ENCODE data around the gene ADK.
A peak's percentile ranks its signal among the peaks of the same experiment; 100 is the strongest.
"Not testable (repeated sequence)": the region's sequence is repeated elsewhere in the genome, so short reads cannot be mapped to it uniquely, and the experiment has no call there.

Gene ADK

DNA sequence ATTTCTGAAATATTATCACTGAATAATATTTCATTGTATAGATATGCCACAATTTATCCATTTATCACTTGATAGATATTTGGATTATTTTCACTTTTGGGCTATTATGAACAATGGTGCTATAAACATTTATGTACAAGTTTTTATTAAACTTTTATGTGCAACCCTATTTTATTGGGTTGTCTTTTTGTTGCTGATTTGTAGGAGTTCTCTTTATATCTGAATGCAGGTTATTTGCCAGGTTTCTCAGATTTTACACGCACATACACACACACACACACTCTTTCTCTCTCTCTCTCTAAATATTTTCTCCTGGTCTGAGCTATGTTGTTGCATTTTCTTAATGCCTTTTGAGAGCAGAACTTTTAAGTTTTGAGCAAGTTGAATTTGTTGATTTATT is 36.2 kb downstream of the ADK start:
- DNase-seq, result no peak

DNA sequence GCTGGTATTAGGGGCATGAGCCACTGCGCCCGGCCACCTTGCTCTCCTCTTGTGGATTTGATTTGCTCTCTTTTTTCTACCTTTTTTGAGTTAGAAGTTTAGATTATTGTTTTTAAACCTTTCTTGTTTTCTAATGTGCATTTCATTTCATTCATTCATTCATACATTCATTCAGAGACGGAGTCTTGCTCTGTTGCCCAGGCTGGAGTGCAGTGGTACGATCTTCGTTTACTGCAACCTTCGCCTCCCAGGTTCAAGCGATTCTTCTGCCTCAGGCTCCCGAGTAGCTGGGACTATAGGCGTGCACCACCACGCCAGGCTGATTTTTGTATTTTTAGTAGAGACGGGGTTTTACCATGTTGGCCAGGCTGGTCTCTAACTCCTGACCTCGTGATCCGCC is 37.6 kb downstream of the ADK start:
- DNase-seq, result not testable (repeated sequence)

DNA sequence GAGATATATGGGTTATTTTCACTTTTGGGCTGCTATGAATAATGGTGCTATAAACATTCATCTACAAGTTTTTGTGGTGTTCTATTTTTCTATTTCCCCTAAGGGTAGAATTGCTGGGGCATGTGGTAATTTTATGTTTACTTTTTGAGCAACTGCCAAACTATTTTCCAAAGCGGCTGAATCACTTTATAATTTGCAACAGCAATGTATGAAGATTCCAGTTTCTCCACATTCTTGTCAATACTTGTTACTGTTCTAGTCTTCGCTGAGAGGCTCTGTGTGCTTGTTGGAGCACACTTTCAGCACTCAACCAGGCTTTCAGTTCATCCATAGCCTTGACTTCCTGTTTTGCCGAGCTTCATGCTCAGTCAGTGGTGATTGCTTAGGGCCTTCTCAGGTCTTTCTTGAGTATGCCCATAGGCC is 39.0 kb downstream of the ADK start:
- DNase-seq, result no peak

DNA sequence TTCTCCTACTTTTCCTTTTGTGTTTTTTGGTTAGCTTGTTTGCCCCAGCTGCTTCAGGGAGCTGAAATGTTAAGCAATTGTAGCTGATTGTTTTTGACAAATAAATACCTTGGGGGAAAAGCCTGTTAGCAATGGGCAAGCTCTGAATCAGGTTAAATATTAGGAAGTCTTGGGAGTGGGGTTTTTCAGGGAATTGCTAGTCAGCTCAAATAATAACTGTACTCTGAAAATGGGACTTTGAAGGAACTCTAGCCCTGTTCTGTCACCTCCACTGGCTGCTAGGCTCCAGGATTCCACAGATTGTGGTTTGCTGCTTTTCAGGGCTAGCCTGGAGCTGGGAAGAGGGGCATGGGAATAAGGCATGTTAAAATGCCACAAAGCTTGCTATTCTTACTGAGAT is 39.5 kb downstream of the ADK start:
- no peak for DNase-seq

DNA sequence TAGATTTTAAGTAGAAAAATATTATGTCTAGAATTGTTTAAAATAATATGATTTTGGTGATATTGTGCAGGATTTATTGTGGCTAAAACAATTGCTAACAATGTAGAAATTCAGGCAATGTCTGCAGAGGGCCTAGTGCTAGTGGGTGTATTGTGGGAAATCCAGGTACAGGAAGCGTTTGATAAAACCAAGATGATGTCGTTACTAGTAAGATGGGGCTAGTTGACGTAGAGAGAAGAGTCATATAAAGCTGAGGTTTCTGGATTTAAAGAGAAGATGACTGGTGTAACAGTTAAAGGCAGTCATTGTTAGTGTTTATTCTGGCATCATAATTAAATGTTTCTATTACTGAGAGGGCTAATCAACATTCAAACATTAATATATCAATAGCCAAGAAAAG is 43.5 kb downstream of the ADK start:
- DNase-seq, result no peak

DNA sequence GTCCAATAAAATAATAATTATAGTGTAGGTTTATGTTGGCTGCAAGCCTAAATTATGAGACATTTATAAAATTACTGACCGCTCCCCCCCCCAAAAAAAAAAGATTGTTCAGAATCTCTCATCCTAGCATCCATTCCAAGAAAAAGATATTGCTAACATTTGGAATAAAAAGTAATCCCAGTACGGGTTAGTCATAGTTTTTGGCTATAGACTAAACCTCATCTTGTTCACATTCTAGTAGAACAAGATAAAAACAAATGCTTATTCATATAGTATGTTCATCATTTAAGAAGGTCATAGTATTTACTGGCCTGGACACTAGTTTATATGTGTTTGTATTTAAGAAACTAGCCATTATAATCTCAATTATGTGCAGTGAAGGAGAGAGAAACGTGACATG is 44.0 kb downstream of the ADK start:
- DNase-seq, result no peak

DNA sequence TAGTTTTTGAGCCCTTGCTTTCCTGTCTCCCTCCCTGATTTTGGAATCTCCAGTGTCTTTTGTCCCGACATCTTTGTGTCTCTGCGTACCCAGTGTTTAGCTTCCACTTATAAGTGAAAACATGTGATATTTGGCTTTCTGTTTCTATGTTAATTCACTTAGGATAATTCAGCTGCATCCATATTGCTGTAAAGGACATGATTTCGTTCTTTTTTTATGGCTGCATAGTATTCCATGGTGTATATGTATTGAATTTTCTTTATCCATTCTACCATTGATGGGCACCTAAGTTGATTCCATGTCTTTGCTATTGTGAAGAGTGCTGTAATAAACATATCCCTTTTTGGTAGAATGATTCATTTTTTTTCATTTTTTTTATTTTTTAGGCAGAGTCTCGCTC is 48.3 kb downstream of the ADK start:
- DNase-seq, result no peak

DNA sequence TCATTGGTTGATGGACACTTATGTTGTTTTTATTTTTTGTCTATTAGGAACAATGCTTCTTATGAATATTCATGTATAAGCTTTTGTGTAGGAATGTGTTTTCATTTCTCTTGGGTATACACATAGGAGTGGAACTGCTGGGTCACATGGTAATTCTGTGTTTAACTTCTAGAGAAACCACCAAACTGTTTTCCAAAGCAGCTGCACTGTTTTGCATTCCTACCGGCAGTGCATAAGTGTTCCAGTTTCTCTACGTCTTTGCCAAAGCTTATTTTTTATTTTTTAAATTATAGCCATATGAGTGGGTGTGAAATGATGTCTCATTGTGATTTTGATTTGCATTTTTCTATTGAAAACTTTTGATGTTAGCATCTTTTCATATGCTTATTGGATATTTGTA is 51.3 kb downstream of the ADK start:
- no peak for DNase-seq

DNA sequence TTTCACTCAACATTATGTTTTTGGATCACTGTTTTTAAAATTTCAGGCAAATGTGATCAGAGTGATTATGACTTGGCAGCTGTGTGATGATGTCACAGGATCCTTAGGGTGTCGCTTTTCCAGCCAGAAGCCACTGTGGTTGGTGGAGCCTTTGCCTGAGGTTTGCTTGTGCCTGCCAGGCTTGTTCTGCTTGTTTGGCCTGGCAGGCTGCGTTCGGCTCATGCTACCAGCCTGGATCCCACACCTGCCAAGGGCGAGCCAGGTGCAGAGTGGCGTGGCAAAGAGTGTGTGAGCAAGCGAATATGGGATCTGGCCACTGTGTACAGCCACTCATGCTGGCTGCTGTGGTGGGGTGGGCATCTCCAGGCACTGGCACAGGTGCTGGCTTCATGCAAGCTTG is 55.7 kb downstream of the ADK start:
- no peak for DNase-seq

DNA sequence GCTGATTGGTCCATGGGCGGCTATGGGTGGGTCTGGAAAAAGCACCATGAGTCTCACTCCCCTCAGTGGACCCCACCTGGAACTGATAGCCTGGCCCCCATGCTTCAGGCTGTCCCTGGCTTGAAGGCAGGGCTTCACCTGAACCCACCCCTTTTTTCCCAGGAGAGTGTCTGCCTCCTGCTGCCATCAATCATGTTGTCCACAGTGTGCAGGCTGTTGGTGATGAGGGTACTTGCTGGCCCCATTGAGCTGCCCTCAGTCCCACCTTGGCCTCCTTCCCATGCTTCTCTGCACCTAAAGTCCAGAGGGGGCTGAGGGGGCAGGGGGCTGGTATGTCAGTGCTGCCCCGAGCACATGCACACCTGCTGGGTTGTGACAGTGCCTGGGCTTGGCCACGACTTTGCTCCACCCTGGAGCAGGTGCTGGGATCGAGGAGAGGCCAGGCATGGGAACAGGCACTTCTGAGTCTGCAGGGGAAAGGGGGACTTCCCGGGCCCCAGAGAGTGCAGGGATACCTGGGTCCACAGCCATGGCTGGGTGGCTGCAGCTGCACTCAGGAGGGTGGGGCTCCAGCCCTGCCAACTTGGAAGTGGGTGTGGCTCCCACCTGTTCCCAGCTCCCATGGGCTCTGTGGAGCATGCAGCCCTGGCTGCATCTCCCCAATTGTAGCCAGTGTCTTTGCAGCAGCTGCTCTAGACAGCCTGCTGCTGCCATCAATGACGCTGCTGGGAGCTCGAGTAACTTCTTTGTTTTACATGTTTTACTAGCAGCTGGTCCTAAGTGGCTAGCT is 56.9 kb downstream of the ADK start:
- DNase-seq, result no peak

DNA sequence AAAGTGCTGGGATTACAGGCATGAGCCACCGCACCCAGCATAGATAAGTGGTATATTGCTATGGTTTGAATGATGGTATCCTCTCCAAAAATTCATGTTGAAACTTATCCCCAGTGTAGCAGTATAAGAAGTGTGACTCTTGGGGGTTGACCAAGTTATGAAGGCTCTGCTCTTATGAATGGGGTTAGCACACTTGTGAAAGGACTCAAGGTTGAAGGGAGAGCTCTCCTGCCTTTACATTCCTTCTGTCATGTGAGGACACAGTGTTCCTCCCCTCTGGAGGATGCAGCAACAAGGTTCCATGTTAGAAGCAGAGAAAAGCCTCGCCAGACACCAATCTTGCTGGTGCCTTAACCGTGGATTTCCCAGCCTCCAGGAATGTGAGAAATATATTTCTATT is 58.0 kb downstream of the ADK start:
- DNase-seq, result no peak

DNA sequence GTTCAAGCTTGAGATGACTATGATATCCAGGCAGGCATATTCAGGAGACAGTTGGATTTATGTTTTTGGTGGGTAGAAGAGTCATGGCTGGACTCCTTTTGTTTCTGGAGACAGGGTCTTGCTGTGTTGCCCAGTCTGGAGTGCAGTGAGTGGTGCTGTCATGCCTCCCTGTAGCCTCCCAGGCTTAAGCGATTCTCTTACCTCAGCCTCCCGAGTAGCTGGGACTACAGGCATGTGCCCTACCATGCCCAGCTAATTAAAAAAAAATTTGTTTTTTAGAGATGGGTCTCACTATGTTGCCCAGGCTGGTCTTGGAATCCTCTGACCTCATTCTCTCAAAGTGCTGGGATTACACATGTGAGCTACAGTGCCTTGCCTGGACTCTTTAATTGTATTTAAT is 62.0 kb downstream of the ADK start:
- no peak for DNase-seq

DNA sequence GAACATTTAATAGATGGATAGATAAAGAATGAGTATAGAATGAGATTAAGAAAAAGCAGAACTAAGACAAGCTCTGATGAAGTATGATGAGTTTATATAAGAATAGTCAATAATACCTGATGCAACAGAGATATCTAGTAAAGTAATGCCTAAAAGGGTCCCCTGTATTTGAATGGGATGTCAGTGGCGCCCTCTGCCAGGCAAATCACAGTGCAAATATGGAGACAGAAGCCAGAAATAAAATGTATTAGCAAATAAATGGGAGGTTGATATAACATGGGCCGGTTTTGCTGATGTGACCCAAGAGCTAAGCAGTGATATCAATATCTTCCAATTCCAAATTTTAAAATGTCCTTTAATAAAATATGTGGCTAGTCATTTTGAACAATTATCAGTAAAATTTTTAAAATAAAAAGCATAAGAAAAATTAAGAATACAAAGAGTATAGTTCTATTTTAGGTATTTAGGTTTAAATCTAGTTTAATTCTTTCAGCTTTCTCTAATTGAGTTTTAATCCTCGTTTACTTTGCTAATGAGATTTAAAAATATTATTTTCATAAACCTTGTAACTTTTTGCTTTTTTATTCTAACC is 62.6 kb downstream of the ADK start:
- DNase-seq, result peak; percentile 36

DNA sequence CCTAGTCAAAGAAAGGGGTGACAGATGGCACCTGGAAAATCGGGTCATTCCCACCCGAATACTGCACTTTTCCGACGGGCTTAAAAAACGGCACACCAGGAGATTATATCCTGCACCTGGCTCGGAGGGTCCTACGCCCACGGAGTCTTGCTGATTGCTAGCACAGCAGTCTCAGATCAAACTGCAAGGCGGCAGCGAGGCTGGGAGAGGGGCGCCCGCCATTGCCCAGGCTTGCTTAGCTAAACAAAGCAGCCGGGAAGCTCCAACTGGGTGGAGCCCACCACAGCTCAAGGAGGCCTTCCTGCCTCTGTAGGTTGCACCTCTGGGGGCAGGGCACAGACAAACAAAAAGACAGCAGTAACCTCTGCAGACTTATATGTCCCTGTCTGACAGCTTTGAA is 66.1 kb downstream of the ADK start:
- not testable (repeated sequence) for DNase-seq

DNA sequence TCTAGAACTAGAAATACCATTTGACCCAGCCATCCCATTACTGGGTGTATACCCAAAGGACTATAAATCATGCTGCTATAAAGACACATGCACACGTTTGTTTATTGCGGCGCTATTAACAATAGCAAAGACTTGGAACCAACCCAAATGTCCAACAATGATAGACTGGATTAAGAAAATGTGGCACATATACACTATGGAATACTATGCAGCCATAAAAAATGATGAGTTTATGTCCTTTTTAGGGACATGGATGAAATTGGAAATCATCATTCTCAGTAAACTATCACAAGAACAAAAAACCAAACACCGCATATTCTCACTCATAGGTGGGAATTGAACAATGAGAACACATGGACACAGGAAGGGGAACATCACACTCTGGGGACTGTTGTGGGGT is 71.4 kb downstream of the ADK start:
- DNase-seq, result not testable (repeated sequence)

DNA sequence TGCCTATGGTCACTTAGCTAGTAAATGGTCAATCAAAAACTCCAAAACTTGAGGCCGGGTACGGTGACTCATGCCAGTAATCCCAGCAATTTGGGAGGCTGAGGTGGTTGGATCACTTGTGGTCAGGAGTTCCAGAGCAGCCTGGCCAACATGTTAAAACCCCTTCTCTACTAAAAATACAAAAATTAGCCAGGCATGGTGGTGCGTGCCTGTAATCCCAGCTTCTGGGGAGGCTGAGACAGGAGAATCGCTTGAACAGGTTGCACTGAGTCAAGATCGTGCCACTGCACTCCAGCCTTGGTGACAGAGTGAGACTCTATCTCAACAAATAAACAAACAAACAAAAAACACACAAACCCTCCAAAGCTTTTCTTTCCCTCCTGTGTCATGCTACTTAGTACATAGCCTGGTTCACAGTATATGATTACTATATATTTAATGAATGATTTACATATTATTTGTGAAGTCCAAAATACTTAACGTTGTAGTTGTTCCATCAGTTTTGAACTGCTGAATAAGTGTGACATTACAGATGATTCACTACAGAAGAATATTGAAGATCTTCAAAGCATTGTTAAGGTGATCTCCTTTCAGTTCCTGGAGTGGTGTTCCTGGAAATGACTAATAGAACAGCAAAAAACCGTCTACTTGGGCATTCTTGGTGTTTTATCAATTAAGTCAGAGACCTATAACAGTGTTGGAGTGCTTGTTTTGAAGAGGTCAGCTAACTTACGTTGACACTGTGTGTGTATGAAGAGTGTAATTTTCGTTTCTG is 72.9 kb downstream of the ADK start:
- no peak for DNase-seq

DNA sequence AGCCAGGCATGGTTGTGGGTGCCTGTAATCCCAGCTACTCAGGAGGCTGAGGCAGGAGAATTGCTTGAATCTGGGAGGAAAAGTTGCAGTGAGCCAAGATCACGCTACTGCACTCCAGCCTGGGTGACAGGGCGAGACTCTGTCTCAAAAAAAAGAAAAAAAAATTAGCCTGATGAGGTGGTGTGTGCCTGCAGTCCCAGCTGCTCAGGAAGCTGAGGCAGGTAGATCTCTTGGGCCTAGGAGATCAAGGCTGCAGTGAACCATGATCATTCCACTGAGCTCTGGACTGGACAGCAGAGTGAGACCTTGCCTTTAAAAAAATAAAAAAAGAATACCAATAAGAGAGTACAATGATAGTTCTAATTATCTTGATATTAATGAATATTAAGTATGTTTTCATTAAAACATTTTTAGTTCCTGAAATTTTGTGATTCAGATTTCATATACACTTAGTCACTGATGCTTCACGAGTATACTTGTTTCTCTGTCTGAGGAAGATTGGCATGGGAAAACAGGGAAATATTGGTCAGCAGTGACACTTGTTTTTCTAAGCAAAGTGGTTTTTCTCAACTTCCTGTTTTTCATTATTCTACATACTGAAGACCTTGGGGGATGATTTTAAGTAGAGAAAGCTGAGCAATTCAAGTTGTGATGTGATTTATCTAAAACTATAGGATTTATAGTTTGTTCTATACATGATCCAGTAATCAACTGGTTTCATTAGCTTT is 76.8 kb downstream of the ADK start:
- DNase-seq, result no peak

DNA sequence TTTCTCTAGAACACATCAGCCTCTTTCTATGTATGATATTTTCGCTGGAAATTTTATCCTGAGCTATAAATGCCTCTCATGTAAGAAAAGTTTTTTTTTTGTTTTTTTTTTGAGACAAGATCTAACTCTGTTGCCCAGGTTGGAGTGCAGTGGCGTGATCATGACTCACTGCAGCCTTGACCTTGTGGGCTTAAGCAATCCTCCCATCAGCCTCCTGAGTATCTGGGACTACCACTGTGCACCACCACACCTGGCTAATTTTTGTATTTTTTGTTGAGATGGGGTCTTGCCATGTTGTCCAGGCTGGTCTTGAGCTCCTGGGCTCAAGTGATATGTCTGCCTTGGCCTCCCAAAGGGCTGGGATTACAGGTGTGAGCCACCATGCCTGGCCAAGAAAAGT is 80.4 kb downstream of the ADK start:
- DNase-seq, result no peak

DNA sequence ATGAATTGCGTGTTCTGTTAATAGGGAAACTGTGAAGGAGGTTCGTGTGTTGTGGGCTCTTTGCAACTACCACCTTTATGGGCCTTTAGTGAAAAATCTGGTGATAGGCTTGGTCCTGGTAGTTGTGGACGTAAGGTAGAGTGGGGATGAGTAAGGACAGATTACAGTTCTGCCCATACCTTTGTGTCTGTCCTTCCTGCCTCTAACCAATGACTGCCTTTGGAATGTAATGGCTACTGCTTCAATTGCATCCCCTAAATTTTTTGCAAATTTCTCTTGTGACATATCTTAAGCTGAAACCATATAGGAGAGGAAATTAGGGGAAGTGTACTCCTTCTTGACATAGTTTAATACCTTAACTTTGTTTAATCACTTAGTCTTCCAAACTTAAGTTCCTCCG is 82.3 kb downstream of the ADK start:
- no peak for DNase-seq

DNA sequence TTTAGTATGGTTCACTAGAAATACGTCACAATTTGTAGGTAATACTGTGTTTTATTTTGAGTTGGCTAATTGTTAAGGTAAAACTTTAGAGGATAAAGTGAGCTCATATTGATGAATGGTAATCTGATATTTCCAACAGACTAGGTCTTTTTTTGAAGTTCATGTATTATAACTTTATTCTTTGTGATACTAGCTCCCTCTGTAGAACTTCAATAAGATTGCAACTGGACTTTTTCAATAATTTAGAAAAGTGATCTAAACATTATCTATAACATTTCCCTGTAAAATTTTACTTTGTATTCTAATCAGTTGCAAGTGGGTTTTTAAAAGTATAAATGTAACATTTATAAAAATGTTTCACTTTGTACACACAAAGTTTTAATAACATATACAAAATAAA is 83.5 kb downstream of the ADK start:
- DNase-seq, result no peak

DNA sequence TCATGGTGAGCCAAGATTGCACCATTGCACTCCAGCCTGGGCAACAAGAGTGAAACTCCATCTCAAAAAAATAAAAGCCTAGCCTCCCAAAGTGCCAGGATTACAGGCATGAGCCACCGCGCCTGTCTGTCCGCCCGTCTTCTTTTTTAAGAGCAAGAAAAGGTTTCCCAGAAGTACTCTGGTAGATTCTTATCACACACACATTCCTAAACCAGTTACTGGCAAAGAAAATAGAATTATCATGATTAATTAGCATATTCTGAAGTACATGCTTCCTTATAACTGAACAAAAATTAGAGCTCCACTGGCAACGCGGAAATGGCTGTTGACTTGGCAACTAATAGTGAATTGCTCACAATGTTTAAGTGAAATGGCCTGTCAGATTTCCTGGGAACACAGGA is 87.0 kb downstream of the ADK start:
- DNase-seq, result no peak

DNA sequence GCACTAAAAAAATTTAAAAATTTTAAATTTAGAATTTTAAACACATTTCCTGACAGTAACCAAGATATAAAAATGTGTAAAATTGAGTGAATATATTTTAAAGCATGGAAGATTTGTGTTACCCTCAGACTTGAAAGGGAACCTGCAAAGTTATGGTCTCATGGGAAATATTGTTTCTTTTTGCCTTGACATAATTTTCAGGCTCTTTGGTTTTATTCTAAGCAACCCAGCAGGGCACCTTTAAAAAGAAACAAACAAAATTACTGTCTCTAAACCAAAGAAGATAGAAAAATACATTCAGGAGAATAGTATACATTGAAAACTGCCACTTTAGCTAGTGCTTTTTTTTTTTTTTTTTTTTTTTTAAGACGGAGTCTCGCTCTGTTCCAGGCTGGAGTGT is 87.5 kb downstream of the ADK start:
- no peak for DNase-seq

DNA sequence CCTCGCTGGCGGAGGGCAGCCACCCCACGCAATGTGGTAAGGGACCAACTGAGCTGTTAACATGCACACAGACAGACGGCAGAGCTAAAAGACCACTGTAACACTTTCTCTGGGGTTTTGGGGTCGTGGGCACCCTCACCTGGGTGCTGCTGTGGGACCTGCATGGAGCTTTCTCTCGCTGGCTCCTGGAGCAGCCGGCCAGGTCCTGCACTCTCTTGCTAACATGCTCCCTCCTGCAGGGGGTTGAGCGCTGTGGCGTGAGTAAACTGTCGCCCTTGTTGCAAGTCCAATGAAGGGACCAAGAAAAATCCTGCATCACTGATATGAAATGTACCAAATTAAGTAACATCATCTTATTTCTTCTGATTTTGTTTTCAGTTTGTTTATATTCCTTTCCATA is 92.0 kb downstream of the ADK start:
- DNase-seq, result no peak

Measured in effector CD4-positive, alpha-beta T cell (primary cell).